Endothelial cell of umbilical vein (primary cell): Measurements from ENCODE around the gene HTR1A. TPM values are rescaled to one million over a fixed set of nuclear protein-coding genes. Genes with fewer than 3 reads are reported as not detected.

ENCODE experiments used
- BruUV-seq: library from RNA; stranded (reverse); fragments of 400-500 nt; replicated peaks from 2 replicates; lab custom pipeline; 2021; lab: Mats Ljungman, UMichigan
- CTCF ChIA-PET: fragments of 300-600, 350-600 bp; sonication (Branson Sonifier 250); formaldehyde crosslinking; loops from one replicate; lab custom pipeline; 2021; ENCODE audit warnings: antibody characterized with exemption, inconsistent platforms; lab: Charles Lee
- POLR2A ChIA-PET: fragments of 300-600, 350-600 bp; sonication (Branson Sonifier 250); formaldehyde crosslinking; loops from one replicate; lab custom pipeline; 2021; ENCODE audit warnings: antibody characterized with exemption, inconsistent platforms; lab: Charles Lee
- DNase-seq: peaks from one replicate; pipeline ENCODE4 v3.0.0-alpha.2; 2011; ENCODE audit warnings: low read depth, low spot score
- FAIRE-seq: peaks from 2 replicates; lab custom pipeline; 2011; peaks lifted over from hg19 to GRCh38; lab: Jason Lieb, UNC
- H2AFZ ChIP-seq: 2 replicates; pipeline ENCODE4 v1.6.0; 2012; ENCODE audit warnings: low read depth, low read length, control low read depth, inconsistent platforms
- H3K27ac ChIP-seq: 2 replicates; pipeline ENCODE4 v1.5.1; 2011; ENCODE audit warnings: low read depth, mild to moderate bottlenecking, control low read depth, low read length, moderate library complexity; ENCODE audit not compliant: insufficient read depth
- H3K27me3 ChIP-seq, 2 experiments: 2 replicates each; pipeline versions ENCODE4 v1.6.0 to v1.6.1; 2011; ENCODE audit warnings: low read length in 2 of 2, mixed read lengths in 1 of 2; ENCODE audit not compliant: control insufficient read depth in 2 of 2, insufficient read depth in 2 of 2
- H3K36me3 ChIP-seq, 2 experiments: 2 replicates in 1 of 2; 3 replicates in 1 of 2; pipeline ENCODE4 v1.5.1; 2011; ENCODE audit warnings: low read length in 2 of 2, mild to moderate bottlenecking in 1 of 2, moderate library complexity in 1 of 2; ENCODE audit not compliant: control insufficient read depth in 2 of 2, insufficient read depth in 2 of 2; ENCODE audit errors: extremely low read depth in 1 of 2
- H3K4me1 ChIP-seq: 3 replicates; pipeline ENCODE4 v1.5.1; 2011; ENCODE audit warnings: mild to moderate bottlenecking, low read length; ENCODE audit not compliant: control insufficient read depth, insufficient read depth; ENCODE audit errors: extremely low read depth
- H3K4me2 ChIP-seq: 2 replicates; pipeline ENCODE4 v1.6.1; 2011; ENCODE audit warnings: low read length, control low read depth, mixed read lengths; ENCODE audit not compliant: insufficient read depth
- H3K4me3 ChIP-seq, 3 experiments: fragments of 200-600 bp in 1 of 3; sonication (generic), shearing (Covaris generic) in 1 of 3; replicated peaks in 1 of 3; 2 replicates each; pipeline ENCODE4 v1.5.1; 2011 to 2016; ENCODE audit warnings: control low read depth in 3 of 3, low read length in 3 of 3, mild to moderate bottlenecking in 2 of 3, inconsistent platforms in 1 of 3, low read depth in 1 of 3, moderate library complexity in 1 of 3; ENCODE audit not compliant: insufficient read depth in 1 of 3
- H3K79me2 ChIP-seq: 2 replicates; pipeline ENCODE4 v1.6.0; 2012; ENCODE audit warnings: low read length, inconsistent platforms; ENCODE audit not compliant: control insufficient read depth, insufficient read depth
- H3K9ac ChIP-seq: replicated peaks from 2 replicates; pipeline ENCODE3; 2011; ENCODE audit warnings: low read length, control low read depth; ENCODE audit not compliant: insufficient read depth; ENCODE audit errors: extremely low read depth
- H3K9me1 ChIP-seq: replicated peaks from 3 replicates; pipeline ENCODE4 v1.6.0; 2011; ENCODE audit warnings: mild to moderate bottlenecking, low read length; ENCODE audit not compliant: control insufficient read depth, insufficient read depth; ENCODE audit errors: extremely low read depth
- H3K9me3 ChIP-seq: replicated peaks from 2 replicates; pipeline ENCODE4 v1.5.1; 2012; ENCODE audit warnings: low read length, inconsistent platforms; ENCODE audit not compliant: control insufficient read depth, insufficient read depth
- H4K20me1 ChIP-seq: replicated peaks from 2 replicates; pipeline ENCODE3; 2011; ENCODE audit warnings: mild to moderate bottlenecking, low read length; ENCODE audit not compliant: control insufficient read depth, insufficient read depth; ENCODE audit errors: extremely low read depth
- CTCF ChIP-seq, 2 donors: IDR thresholded peaks; 1 replicate in 1 of 2; 2 replicates in 1 of 2; pipeline ENCODE4 v1.5.1; 2011; ENCODE audit warnings: low read length in 2 of 2, mild to moderate bottlenecking in 2 of 2, moderate library complexity in 2 of 2, control low read depth in 1 of 2, inconsistent platforms in 1 of 2, low read depth in 1 of 2; ENCODE audit not compliant: insufficient read depth in 1 of 2; ENCODE audit errors: extremely low read depth in 1 of 2
- EZH2 ChIP-seq: IDR thresholded peaks from 2 replicates; pipeline ENCODE4 v1.6.1; 2012; ENCODE audit warnings: borderline replicate concordance, low read depth, mild to moderate bottlenecking, moderate library complexity, low read length, inconsistent platforms; ENCODE audit not compliant: severe bottlenecking
- FOS ChIP-seq: IDR thresholded peaks from 2 replicates; pipeline ENCODE4 v1.6.1; 2011; ENCODE audit warnings: mild to moderate bottlenecking, low read length, moderate library complexity, borderline replicate concordance; ENCODE audit not compliant: insufficient read depth
- GATA2 ChIP-seq: IDR thresholded peaks from 2 replicates; pipeline ENCODE4 v1.7.0; 2011; ENCODE audit warnings: low read depth, mild to moderate bottlenecking, moderate library complexity, mixed read lengths, low read length; ENCODE audit not compliant: insufficient read length, insufficient read depth
- JUN ChIP-seq: IDR thresholded peaks from 2 replicates; pipeline ENCODE4 v1.6.1; 2011; ENCODE audit warnings: borderline replicate concordance, low read depth; ENCODE audit not compliant: insufficient read length, insufficient read depth
- MAX ChIP-seq: IDR thresholded peaks from 2 replicates; pipeline ENCODE4 v1.6.1; 2011; ENCODE audit not compliant: insufficient read depth, insufficient read length
- MYC ChIP-seq: IDR thresholded peaks from one replicate; pipeline ENCODE4 v1.6.1; 2011; ENCODE audit warnings: mild to moderate bottlenecking, low read depth, low read length
- POLR2A ChIP-seq: IDR thresholded peaks from 2 replicates; pipeline ENCODE4 v1.6.1; 2012; ENCODE audit warnings: low read depth, mild to moderate bottlenecking, control low read depth, low read length
- POLR2AphosphoS5 ChIP-seq: IDR thresholded peaks from 2 replicates; pipeline ENCODE4 v1.6.1; 2012; ENCODE audit warnings: low read depth, mild to moderate bottlenecking, control low read depth, low read length, moderate library complexity; ENCODE audit not compliant: insufficient read depth
- dilution Hi-C: fragments of 300-500 bp; cut with MboI; formaldehyde crosslinking; loops from one replicate; pipeline ENCODE4 v1.15.0; 2019; ENCODE audit warnings: low sequenced_read_pairs; ENCODE audit not compliant: extremely low pct_ligation_motif_present
- intact Hi-C: fragments of 100-400 bp; cut with micrococcal nuclease; formaldehyde crosslinking; loops from one replicate; pipeline ENCODE4 v1.10.0; 2022
- polyA plus RNA-seq, 4 experiments: library from polyadenylated mRNA; depleted of rRNA in 3 of 4; stranded (reverse) in 3 of 4; unstranded in 1 of 4; fragments of >200 nt; gene quantifications; 2 replicates each; pipeline versions ENCODE4 v1.2.1 to v1.2.3, GENCODE V29; 2011 to 2012; ENCODE audit warnings: missing spikeins in 1 of 4
- total RNA-seq: library from RNA; stranded (reverse); gene quantifications from 2 replicates; pipeline ENCODE4 v1.2.3, GENCODE V29; 2021

Gene HTR1A
- total and polyA plus RNA-seq, 2 donors (not counting 3 experiments of a cell fraction or from before 2014, with no cell fraction given): not detected

GRCh38 chr5:63959177-63959982 is 2.9 kb downstream of the HTR1A start:
- H3K27ac ChIP-seq: no peak overlapping the region
- no peaks in the 10 kb centered on the region for H3K79me2 ChIP-seq
- BruUV-seq: no TSS peak
- H2AFZ ChIP-seq: no peak overlapping the region
- intact Hi-C loops: no loop called here
- dilution Hi-C loops: no loop called here
- H4K20me1 ChIP-seq: no peaks in the 10 kb centered on the region
- H3K4me2 ChIP-seq: no peak overlapping the region
- ChIA-PET CTCF (no interaction called here), POLR2A (no interaction called here)
- no peaks in the 10 kb centered on the region for H3K36me3 ChIP-seq
- no peaks in the 10 kb centered on the region for H3K9me1 ChIP-seq
- H3K4me1 ChIP-seq: no peaks in the 10 kb centered on the region
- H3K9me3 ChIP-seq: no peaks in the 10 kb centered on the region
- no peak for DNase-seq
- H3K4me3 ChIP-seq: no peak overlapping the region
- H3K9ac ChIP-seq: no peak overlapping the region
- H3K27me3 ChIP-seq: peaks cover 5 to 25% of the 10 kb centered on the region in 2 experiments
- TF ChIP-seq JUN: no peak
- TF ChIP-seq MAX: no peak
- TF ChIP-seq EZH2: no peak
- TF ChIP-seq POLR2AphosphoS5: no peak
- FAIRE-seq: no peak

GRCh38 chr5:63958654-63959053 is 3.6 kb downstream of the HTR1A start:
- Histone ChIP-seq H3K9me3 (no peaks in the 10 kb centered on the region), H2AFZ (no peak overlapping the region), H3K9me1 (no peaks in the 10 kb centered on the region), H4K20me1 (no peaks in the 10 kb centered on the region), H3K27ac (no peak overlapping the region), H3K4me2 (no peak overlapping the region), H3K79me2 (no peaks in the 10 kb centered on the region), H3K4me1 (no peaks in the 10 kb centered on the region), H3K36me3 (no peaks in the 10 kb centered on the region), H3K9ac (no peak overlapping the region), H3K4me3 (no peak overlapping the region), H3K27me3 (peaks cover 5 to 25% of the 10 kb centered on the region in 2 experiments)
- TF ChIP-seq POLR2AphosphoS5 (no peak), JUN (no peak), FOS (no peak), MYC (no peak), GATA2 (no peak), EZH2 (no peak), MAX (no peak), POLR2A (no peak), CTCF (IDR thresholded peaks at IDR 0.05; ENCODE audit: extremely low read depth in 1 of 2, insufficient read depth in 1 of 2, low read depth in 1 of 2, low read length in 2 of 2) (no peak)
- intact Hi-C loops: no loop called here
- POLR2A ChIA-PET: no interaction called here
- DNase-seq (no peak), FAIRE-seq (no peak)
- BruUV-seq: no TSS peak
- CTCF ChIA-PET: no interaction called here
- dilution Hi-C loops: no loop called here
